Tibial artery (tissue), 4 donors: Measurements from ENCODE around the gene CREB3L1.

Source experiments
- DNase-seq, 2 donors: peaks; one replicate each; pipeline ENCODE4 v3.0.0-alpha.2; 2019
- H3K27ac ChIP-seq, 2 donors: fragments of 200-600 bp; sonication (generic) in 1 of 2; 1 replicate in 1 of 2; 2 replicates in 1 of 2; pipeline ENCODE4 v1.5.1; 2018 to 2019; ENCODE audit warnings: mild to moderate bottlenecking in 1 of 2
- H3K27me3 ChIP-seq, 2 donors: fragments of 200-600 bp; sonication (generic) in 1 of 2; one replicate each; pipeline versions ENCODE4 v1.5.1 to v1.6.0; 2016 to 2019
- H3K36me3 ChIP-seq, 3 donors: fragments of 200-600 bp; sonication (generic) in 2 of 3; one replicate each; pipeline ENCODE4 v1.5.1; 2016 to 2019; ENCODE audit warnings: mild to moderate bottlenecking in 2 of 3
- H3K4me1 ChIP-seq, 4 donors: fragments of 200-600 bp; sonication (generic) in 2 of 4; 1 replicate in 3 of 4; 2 replicates in 1 of 4; pipeline ENCODE4 v1.5.1; 2016 to 2019
- H3K4me3 ChIP-seq, 2 donors: fragments of 200-600 bp; sonication (generic) in 1 of 2; 1 replicate in 1 of 2; 2 replicates in 1 of 2; pipeline ENCODE4 v1.5.1; 2018 to 2019; ENCODE audit warnings: mild to moderate bottlenecking in 2 of 2
- H3K9me3 ChIP-seq, 3 donors: fragments of 200-600 bp; sonication (generic) in 1 of 3; one replicate each; pipeline ENCODE4 v1.5.1; 2016 to 2019
- CTCF ChIP-seq, 2 experiments: fragments of 200-600 bp in 1 of 2; fragments of 450-650 bp in 1 of 2; IDR thresholded peaks; one replicate each; pipeline ENCODE4 v1.5.1; 2017 to 2019; ENCODE audit warnings: antibody characterized with exemption in 2 of 2, mild to moderate bottlenecking in 1 of 2, moderate library complexity in 1 of 2
- intact Hi-C: fragments of 100-400 bp; cut with DNase I; formaldehyde crosslinking; loops from one replicate; pipeline ENCODE4 v1.15.0; 2023; ENCODE audit warnings: low total_unique reads

The CREB3L1 gene

GRCh38 chr11:46286789-46287188 is 9.3 kb downstream of the CREB3L1 start:
- DNase-seq: no peak
- TF ChIP-seq CTCF (IDR thresholded peaks at IDR 0.05): no peak
- Histone ChIP-seq H3K27me3 (peaks cover 0 to 20% of the 10 kb centered on the region in 2 donors), H3K9me3 (no peaks in the 10 kb centered on the region), H3K4me3 (no peak overlapping the region), H3K27ac (no peak overlapping the region), H3K36me3 (no peaks in the 10 kb centered on the region), H3K4me1 (peaks cover 0 to 16% (median 10%) of the 10 kb centered on the region in 4 donors)
- intact Hi-C loops: no loop called here

GRCh38 chr11:46288451-46288850 is 11.0 kb downstream of the CREB3L1 start:
- Histone ChIP-seq H3K27me3 (peaks cover 0 to 16% of the 10 kb centered on the region in 2 donors), H3K9me3 (no peaks in the 10 kb centered on the region), H3K4me3 (no peak overlapping the region), H3K27ac (no peak overlapping the region), H3K4me1 (peaks cover 0 to 20% (median 13%) of the 10 kb centered on the region in 4 donors), H3K36me3 (no peaks in the 10 kb centered on the region)
- DNase-seq: no peak
- no peak for TF ChIP-seq CTCF (IDR thresholded peaks at IDR 0.05)
- intact Hi-C loops: no loop called here

- Histone ChIP-seq H3K4me1 (peaks cover 0 to 28% (median 15%) of the 10 kb centered on the region in 4 donors), H3K27ac (no peak overlapping the region), H3K9me3 (no peaks in the 10 kb centered on the region), H3K36me3 (no peaks in the 10 kb centered on the region), H3K27me3 (peaks cover 0 to 16% of the 10 kb centered on the region in 2 donors), H3K4me3 (no peak overlapping the region)
- no peak for TF ChIP-seq CTCF (IDR thresholded peaks at IDR 0.05)
- no peak for DNase-seq
- intact Hi-C loops: no loop called here
Measured at GRCh38 chr11:46290011-46290410, 12.5 kb downstream of the CREB3L1 start.

- peaks cover 0 to 16% of the 10 kb centered on the region in 2 donors for H3K27me3 ChIP-seq
- peak in 1 of 2 donors; percentile 77 for DNase-seq
- intact Hi-C loops: no loop called here
- no peaks in the 10 kb centered on the region for H3K36me3 ChIP-seq
- no peaks in the 10 kb centered on the region for H3K9me3 ChIP-seq
- H3K4me3 ChIP-seq: no peak overlapping the region
- H3K4me1 ChIP-seq: peaks cover 2 to 31% (median 14%) of the 10 kb centered on the region in 4 donors
- no peak for TF ChIP-seq CTCF (IDR thresholded peaks at IDR 0.05)
- no peak overlapping the region for H3K27ac ChIP-seq
Measured at GRCh38 chr11:46290598-46291309, 13.3 kb downstream of the CREB3L1 start.

- no peak overlapping the region for H3K4me3 ChIP-seq
- peaks cover 2 to 39% (median 21%) of the 10 kb centered on the region in 4 donors for H3K4me1 ChIP-seq
- peaks cover 0 to 18% of the 10 kb centered on the region in 2 donors for H3K27me3 ChIP-seq
- intact Hi-C loops: no loop called here
- H3K27ac ChIP-seq: no peak overlapping the region
- H3K36me3 ChIP-seq: no peaks in the 10 kb centered on the region
- TF ChIP-seq CTCF (IDR thresholded peaks at IDR 0.05): no peak
- no peaks in the 10 kb centered on the region for H3K9me3 ChIP-seq
- DNase-seq: no peak
Measured at GRCh38 chr11:46291441-46292150, 14.1 kb downstream of the CREB3L1 start.
